SK-N-SH (cell line): ENCODE data around the gene CD207.

ENCODE experiments used
- CHD2 ChIP-seq: fragments of 150-350 bp; IDR thresholded peaks from 2 replicates; pipeline ENCODE4 v1.6.1; 2018; ENCODE audit warnings: low read length; ENCODE audit not compliant: partially characterized antibody
- CTCF ChIP-seq: fragments of 200-600 bp; sonication (generic); IDR thresholded peaks from 2 replicates; pipeline ENCODE4 v1.6.1; 2017; ENCODE audit warnings: antibody characterized with exemption, mild to moderate bottlenecking, moderate library complexity
- EP300 ChIP-seq, 2 experiments: IDR thresholded peaks; 2 replicates each; pipeline versions ENCODE4 v1.4.0 to v1.6.1; 2012; ENCODE audit warnings: borderline replicate concordance in 1 of 2, low read depth in 1 of 2, low read length in 1 of 2
- MXI1 ChIP-seq: IDR thresholded peaks from 2 replicates; pipeline ENCODE4 v1.6.1; 2012; ENCODE audit warnings: mild to moderate bottlenecking, low read depth, low read length, improper control_type of control experiment
- RCOR1 ChIP-seq: fragments of 150-350 bp; IDR thresholded peaks from 2 replicates; pipeline ENCODE4 v1.6.1; 2017; ENCODE audit warnings: antibody characterized with exemption, low read length
- USF2 ChIP-seq: fragments of 150-350 bp; IDR thresholded peaks from 2 replicates; pipeline ENCODE4 v1.6.1; 2017; ENCODE audit warnings: antibody characterized with exemption, low read length, low read depth, borderline replicate concordance
- TF ChIP-seq, protein P1 (sequence below): IDR thresholded peaks from 2 replicates; pipeline ENCODE4 v1.4.0; 2012; ENCODE audit warnings: low read depth, borderline replicate concordance
- TF ChIP-seq, protein P2 (sequence below): IDR thresholded peaks from 2 replicates; pipeline ENCODE4 v1.6.1; 2012; ENCODE audit warnings: mild to moderate bottlenecking, low read depth, low read length, moderate library complexity

DNA sequence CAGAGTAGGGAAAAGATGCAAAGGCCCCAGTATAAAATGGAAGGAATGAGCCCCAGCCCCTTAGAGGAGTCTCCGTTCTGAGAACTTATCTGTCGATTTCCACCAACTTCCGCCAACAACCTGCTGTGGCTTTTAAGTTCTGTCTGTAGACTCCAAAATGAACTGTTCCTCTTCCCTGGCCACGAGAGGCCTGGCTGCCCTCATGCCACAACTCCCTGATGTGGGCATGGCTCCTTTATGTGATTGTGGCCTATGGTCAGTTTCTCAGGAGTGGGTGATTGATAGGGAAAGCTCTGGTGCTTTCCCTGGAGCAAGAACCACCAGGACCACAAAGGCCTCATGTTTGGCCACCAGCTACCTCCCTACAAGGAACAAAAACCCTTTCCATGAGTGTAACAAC lies 18.8 kb upstream of the CD207 start:
- TF ChIP-seq CTCF (no peak), USF2 (no peak), RCOR1 (no peak), MXI1 (no peak), CHD2 (no peak), EP300 (IDR thresholded peaks at IDR 0.05; ENCODE audit: borderline replicate concordance in 1 of 2, low read depth in 1 of 2, low read length in 1 of 2) (no peak)
- TF ChIP-seq, protein P1, sequence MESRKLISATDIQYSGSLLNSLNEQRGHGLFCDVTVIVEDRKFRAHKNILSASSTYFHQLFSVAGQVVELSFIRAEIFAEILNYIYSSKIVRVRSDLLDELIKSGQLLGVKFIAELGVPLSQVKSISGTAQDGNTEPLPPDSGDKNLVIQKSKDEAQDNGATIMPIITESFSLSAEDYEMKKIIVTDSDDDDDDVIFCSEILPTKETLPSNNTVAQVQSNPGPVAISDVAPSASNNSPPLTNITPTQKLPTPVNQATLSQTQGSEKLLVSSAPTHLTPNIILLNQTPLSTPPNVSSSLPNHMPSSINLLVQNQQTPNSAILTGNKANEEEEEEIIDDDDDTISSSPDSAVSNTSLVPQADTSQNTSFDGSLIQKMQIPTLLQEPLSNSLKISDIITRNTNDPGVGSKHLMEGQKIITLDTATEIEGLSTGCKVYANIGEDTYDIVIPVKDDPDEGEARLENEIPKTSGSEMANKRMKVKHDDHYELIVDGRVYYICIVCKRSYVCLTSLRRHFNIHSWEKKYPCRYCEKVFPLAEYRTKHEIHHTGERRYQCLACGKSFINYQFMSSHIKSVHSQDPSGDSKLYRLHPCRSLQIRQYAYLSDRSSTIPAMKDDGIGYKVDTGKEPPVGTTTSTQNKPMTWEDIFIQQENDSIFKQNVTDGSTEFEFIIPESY, result no peak
- TF ChIP-seq, protein P2, sequence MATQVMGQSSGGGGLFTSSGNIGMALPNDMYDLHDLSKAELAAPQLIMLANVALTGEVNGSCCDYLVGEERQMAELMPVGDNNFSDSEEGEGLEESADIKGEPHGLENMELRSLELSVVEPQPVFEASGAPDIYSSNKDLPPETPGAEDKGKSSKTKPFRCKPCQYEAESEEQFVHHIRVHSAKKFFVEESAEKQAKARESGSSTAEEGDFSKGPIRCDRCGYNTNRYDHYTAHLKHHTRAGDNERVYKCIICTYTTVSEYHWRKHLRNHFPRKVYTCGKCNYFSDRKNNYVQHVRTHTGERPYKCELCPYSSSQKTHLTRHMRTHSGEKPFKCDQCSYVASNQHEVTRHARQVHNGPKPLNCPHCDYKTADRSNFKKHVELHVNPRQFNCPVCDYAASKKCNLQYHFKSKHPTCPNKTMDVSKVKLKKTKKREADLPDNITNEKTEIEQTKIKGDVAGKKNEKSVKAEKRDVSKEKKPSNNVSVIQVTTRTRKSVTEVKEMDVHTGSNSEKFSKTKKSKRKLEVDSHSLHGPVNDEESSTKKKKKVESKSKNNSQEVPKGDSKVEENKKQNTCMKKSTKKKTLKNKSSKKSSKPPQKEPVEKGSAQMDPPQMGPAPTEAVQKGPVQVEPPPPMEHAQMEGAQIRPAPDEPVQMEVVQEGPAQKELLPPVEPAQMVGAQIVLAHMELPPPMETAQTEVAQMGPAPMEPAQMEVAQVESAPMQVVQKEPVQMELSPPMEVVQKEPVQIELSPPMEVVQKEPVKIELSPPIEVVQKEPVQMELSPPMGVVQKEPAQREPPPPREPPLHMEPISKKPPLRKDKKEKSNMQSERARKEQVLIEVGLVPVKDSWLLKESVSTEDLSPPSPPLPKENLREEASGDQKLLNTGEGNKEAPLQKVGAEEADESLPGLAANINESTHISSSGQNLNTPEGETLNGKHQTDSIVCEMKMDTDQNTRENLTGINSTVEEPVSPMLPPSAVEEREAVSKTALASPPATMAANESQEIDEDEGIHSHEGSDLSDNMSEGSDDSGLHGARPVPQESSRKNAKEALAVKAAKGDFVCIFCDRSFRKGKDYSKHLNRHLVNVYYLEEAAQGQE, result no peak
